ENCODE data around the gene FBXO24.

FBXO24 gene

DNA sequence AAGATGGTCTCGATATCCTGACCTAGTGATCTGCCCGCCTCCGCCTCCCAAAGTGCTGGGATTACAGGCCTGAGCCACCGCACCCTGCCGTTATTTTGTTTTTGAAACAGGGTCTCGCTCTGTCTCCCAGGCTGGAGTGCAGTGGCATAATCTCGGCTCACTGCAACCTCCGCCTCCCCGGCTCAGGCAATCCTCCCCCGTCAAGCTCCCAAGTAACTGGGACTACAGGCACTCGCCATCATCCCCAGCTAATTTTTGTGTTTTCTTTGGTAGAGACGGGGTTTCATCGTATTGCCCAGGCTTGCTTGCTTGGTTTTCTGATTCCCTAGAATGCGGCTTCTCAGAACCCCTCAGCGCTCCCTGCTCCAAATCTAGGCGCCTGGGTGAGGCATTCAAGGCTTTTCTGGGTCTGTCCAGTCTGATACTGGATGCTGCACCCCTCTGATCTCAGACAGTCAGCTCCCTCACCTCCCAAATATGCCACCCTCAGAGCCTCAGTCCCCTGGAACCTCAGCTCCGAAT lies 53.9 kb downstream of the FBXO24 start:
- peaks cover 4% of the 10 kb centered on the region for H3K4me1 ChIP-seq (ENCODE audit: insufficient read depth, low read length)
- H3K4me3 ChIP-seq (ENCODE audit: low read length): no peak overlapping the region
- H3K9me3 ChIP-seq (ENCODE audit: low read length): no peaks in the 10 kb centered on the region
- H3K36me3 ChIP-seq (ENCODE audit: insufficient read depth, low read length): no peaks in the 10 kb centered on the region
- H2AFZ ChIP-seq (ENCODE audit: low read depth, low read length): no peak overlapping the region
- H3K27me3 ChIP-seq (ENCODE audit: insufficient read depth, low read length): no peaks in the 10 kb centered on the region

DNA sequence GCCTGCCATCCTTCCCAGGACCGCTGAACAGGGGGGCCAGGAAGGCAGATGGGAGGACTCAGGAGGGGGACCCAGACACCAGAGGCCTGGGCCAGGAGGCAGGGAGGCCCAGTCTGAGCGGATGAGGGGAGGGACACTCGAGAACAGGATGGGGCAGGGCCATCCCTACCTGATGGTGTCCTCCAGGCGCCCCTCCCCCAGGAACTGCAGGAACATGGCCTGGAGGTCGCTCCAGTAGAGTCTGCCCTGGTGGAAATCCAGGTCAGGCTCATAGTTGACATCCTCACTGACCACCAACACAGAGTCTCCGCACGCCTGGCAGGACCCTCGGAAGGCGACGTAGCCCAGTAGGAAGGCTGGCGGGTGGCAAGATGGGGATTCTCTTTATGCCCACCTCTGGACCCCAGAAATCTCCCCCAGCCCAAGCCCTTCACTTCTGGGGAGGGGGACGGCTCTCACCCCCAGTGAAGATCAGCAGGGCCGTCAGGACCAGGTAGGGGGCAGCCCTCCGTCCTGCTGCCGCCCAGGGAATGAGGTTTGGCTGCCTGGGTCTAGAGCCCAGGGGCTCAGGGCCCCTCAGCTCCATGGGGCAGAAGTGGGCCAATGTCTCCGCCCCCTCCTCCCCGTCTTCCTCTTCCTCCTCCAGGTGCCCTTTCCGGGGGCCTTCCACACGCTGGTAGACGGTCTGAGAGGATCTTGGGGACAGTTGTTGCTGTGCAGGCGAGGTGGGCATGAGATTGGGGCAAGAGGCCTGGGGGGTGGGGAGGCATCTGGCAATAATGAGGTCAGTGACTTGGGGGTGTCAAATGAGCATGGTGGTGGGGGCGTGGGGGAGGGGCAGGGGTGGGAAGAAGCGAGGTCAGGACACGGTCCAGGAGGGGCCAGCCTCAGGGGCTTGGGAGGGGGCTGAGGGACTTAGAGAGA lies 54.7 kb downstream of the FBXO24 start:
- Histone ChIP-seq H2AFZ (ENCODE audit: low read depth, low read length) (no peak overlapping the region), H3K9me3 (ENCODE audit: low read length) (no peaks in the 10 kb centered on the region), H3K4me3 (ENCODE audit: low read length) (no peak overlapping the region), H3K36me3 (ENCODE audit: insufficient read depth, low read length) (no peaks in the 10 kb centered on the region), H3K4me1 (ENCODE audit: insufficient read depth, low read length) (peaks cover 4% of the 10 kb centered on the region), H3K27me3 (ENCODE audit: insufficient read depth, low read length) (no peaks in the 10 kb centered on the region)

DNA sequence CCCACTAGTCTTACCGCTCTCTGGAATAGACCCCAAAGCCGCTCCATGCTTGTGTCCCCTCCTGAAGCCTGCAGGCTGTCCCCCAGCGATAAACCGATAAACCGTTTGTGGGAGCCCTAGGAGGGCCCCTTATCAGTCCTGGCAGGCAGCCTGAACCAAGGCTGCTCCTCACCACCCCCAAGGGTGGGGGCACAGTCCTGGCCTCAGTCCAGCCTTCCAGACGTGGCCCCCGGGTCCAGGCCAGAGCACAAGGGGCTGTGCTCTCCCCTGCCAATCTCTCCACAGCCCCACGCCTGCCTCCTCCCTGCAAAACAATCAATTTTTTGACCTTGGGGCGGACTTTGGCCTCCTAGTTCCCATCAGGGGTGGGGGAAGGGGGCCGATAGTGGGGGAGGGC lies 55.3 kb downstream of the FBXO24 start, which contains the start of gene TFR2:
Gene TFR2, minus strand, starts transcription at position 90 of the 397 bp plus-strand sequence. Its CDS starts 43 bp downstream, at position 47.
- H2AFZ ChIP-seq (ENCODE audit: low read depth, low read length): no peak within 1 kb of the TSS
- no peaks in the 10 kb centered on the region for H3K36me3 ChIP-seq (ENCODE audit: insufficient read depth, low read length)
- no peak within 1 kb of the TSS for H3K4me3 ChIP-seq (ENCODE audit: low read length)
- H3K27me3 ChIP-seq (ENCODE audit: insufficient read depth, low read length): no peaks in the 10 kb centered on the region
- no peaks in the 10 kb centered on the region for H3K9me3 ChIP-seq (ENCODE audit: low read length)
- H3K4me1 ChIP-seq (ENCODE audit: insufficient read depth, low read length): peaks cover 4% of the 10 kb centered on the region

DNA sequence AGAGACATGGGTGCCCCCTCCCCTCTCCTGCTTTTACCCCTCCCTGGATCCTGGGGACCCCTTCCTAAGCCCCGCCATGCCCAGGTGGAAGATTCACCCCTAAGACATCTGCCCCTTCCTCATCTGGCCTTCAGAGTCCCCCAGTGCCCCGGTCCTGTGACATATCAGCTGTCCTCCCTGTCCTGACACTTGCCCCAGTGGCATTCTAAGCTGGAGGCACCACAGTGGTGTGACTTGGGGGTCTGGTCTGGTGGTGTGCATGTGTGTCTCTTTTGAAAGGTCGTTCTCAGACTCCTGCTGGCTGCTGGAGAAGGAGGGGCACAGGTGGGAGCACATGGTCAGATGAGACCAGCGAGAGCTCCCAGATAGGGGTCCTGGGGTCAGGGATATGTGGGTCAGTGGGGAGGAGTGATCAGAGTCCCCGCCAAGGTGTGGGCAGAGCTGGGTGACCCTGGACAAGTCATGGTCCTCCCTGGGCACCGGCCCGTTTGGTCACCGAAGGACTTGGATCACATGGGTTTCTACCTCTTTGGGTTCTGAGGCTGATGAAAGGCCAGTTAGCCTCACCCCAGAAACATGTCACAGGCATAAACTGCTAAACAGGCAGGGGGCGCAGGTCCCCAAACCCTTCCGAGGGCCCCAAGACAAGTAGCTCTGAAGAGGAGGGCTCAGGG lies 55.9 kb downstream of the FBXO24 start:
- Histone ChIP-seq H3K4me3 (ENCODE audit: low read length) (no peak overlapping the region), H3K27me3 (ENCODE audit: insufficient read depth, low read length) (no peaks in the 10 kb centered on the region), H3K9me3 (ENCODE audit: low read length) (no peaks in the 10 kb centered on the region), H3K36me3 (ENCODE audit: insufficient read depth, low read length) (no peaks in the 10 kb centered on the region), H2AFZ (ENCODE audit: low read depth, low read length) (no peak overlapping the region), H3K4me1 (ENCODE audit: insufficient read depth, low read length) (peaks cover 4% of the 10 kb centered on the region)

DNA sequence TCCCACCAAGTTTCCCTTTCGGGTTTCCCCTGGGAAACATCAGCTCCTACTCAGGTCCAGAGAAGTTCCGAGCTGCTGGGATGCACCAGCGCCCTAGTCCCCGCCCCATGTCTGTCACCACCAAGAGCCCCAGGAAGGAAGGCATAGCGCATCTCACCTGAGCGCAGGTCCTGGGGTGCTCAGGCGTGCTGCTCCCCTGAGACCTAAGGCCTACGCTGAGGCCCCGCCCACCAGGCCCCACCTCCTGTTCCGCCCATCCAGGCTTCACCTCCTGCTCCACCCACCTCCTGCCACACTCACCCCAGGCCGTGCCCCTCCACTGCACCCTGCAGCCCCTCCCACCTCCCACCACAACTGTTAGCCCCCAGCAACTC lies 56.4 kb downstream of the FBXO24 start:
- Histone ChIP-seq H3K4me1 (ENCODE audit: insufficient read depth, low read length) (peaks cover 4% of the 10 kb centered on the region), H3K36me3 (ENCODE audit: insufficient read depth, low read length) (no peaks in the 10 kb centered on the region), H3K4me3 (ENCODE audit: low read length) (no peak overlapping the region), H2AFZ (ENCODE audit: low read depth, low read length) (no peak overlapping the region), H3K27me3 (ENCODE audit: insufficient read depth, low read length) (no peaks in the 10 kb centered on the region), H3K9me3 (ENCODE audit: low read length) (no peaks in the 10 kb centered on the region)

DNA sequence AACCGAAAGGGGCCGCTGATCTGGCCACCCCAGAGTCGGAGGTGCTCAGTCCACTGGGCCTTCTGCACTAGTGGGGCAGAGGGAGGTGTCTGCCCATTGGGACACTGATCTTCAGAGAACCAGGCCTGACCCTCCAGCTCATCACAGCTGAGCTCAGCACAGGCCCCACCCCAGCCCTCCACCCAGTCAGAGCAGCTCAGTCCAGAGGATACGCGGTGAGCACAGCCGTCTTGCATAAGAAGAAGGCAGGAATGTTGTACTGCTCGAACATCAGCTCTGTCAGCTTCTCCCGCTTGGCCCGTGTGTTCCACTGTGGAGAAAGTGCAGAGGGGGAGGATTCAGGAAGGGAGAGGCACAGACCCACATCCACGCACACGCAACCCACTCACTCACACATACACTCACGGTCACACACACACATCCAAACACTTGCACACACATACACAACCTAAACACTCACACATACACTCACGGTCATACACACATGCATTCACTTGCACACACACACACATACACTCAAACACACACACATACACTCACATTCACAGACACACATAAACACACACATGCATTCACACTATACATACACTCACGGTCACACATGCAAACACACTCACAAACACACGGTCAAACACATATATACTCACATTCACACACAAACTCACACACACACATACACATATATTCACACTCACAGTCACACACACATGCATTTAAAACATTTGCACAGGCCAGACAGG lies 63.9 kb downstream of the FBXO24 start:
- Histone ChIP-seq H3K4me1 (ENCODE audit: insufficient read depth, low read length) (no peaks in the 10 kb centered on the region), H2AFZ (ENCODE audit: low read depth, low read length) (no peak overlapping the region), H3K9me3 (ENCODE audit: low read length) (no peaks in the 10 kb centered on the region), H3K36me3 (ENCODE audit: insufficient read depth, low read length) (no peaks in the 10 kb centered on the region), H3K27me3 (ENCODE audit: insufficient read depth, low read length) (no peaks in the 10 kb centered on the region), H3K4me3 (ENCODE audit: low read length) (no peak overlapping the region)

Data from neuron (in vitro differentiated cells).